Activated CD8-positive, alpha-beta memory T cell treated with anti-CD3 and anti-CD28 coated beads, Interleukin-2, amount 50 U/mL, for 1 hour (primary cell): ENCODE results near the gene CCDC6.

ENCODE experiments used
- DNase-seq: peaks from one replicate; pipeline ENCODE4 v3.0.0-alpha.2; 2020; ENCODE audit errors: extremely low read depth

CCDC6 gene

GRCh38 chr10:59851864-59852263, 54.5 kb downstream of the CCDC6 start:
- DNase-seq = no peak

DNA sequence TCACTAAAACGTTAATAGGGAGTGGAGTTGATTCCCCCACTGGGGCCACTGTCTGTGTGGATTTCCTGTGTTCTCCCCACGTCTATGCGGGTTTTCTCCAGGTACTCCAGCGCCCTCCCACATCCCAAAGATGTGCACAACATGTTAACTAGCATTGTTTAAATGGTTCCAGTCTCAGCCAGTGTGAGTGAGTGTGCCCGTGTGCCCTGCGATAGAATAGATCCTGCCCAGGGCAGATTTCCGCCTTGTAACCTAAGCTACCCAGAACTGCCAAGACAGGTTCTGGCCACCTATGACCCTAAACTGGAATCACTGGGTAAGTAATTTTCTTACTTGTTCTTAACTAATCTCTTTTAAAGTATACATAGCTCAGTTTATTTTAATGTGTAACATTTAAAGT, 58.5 kb downstream of the CCDC6 start:
- no peak for DNase-seq

DNA sequence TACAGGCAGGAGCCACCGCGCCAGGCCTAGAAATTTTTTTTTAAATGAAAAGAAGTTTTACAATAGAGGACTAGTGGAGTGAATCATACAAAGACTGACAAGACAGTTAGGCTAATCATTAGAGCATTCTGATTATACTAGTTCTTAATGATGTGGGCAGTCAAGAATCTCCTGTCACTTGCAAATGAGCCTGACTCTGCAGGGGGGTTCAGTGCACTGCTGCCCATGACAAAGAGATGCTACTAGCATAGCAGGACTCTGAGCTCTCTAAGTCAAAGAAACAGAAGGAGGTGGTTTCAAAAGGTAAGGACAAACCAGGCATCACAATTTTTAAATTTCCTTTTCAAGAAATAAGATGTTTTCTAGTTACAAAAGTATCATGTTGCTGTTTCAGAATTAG, 59.0 kb downstream of the CCDC6 start:
- no peak for DNase-seq

DNA sequence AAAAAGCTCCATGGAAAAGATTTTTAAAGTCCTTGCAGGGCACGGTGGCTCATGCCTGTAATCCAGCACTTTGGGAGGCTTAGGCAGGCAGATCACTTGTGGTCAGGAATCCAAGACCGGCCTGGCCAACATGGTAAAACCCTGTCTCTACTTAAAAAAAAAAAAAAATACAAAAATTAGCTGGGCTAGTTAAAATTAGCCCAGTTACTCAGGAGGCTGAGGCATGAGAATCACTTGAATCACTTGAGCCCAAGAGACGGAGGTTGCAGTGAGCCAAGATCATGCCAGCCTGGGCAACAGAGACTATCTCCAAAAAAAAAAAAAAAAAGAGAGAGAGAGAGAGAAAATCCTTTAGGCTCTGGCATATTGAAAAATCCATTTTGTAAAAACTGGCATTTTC, 61.9 kb downstream of the CCDC6 start:
- DNase-seq = no peak

DNA sequence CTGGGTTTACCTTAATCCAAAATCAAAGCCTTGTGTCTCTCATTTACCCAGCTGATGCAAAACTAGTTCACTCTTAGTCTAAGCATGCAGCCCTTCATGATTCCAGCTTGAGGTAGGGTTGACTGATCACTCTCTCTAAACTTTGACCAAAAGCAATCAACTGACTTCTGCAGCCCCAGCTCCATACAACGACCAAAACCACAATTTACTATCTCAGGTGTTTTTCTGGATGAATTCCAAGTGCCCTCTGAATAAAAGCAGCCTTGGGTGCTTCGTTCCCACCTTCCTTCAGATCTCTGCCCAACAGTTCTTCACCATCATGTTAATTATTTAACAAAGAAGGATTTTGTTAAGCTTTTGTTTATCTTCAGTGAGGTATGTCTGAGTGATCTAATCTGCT, 62.6 kb downstream of the CCDC6 start:
- no peak for DNase-seq

DNA sequence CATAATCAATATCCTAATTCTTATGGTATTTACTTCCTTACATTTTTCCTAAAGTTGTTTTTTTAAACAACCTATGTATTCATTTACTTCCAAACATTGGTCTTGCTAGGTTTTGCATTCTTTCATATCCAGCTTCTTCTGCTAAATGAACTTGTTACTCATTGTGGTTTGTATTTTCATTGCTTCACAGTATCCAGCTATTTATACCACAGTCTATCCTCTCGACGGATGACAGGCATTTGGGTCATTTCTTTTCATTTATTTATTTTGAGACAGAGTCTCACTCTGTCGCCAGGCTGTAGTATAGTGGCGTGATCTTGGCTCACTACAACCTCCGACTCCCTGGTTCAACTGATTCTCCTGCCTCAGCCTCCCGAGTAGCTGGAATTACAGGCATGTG, 66.8 kb downstream of the CCDC6 start:
- no peak for DNase-seq

- DNase-seq = no peak
Observed at GRCh38 chr10:59838085-59838789, 68.1 kb downstream of the CCDC6 start.

DNA sequence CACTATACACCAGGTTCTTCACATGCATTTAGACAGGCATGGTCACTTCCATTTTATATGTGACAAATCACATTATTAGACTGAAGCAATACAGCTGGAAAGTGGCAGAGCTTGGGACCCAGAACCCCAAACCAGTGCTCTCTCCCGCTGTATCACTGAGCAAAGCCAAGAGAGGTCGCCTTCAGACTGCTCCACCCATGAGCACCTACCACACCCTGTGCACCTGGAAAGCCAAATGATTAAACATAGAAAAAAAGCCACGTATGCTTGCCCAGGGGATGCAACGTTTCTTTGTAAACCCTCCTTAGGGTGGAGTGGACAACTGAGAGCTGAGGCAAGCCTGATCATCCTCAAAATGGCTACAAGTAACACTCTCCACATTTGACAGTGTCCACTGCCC, 72.5 kb downstream of the CCDC6 start:
- no peak for DNase-seq

GRCh38 chr10:59832506-59832905, 73.8 kb downstream of the CCDC6 start:
- DNase-seq = no peak

GRCh38 chr10:59831658-59832503, 74.5 kb downstream of the CCDC6 start:
- no peak for DNase-seq

DNA sequence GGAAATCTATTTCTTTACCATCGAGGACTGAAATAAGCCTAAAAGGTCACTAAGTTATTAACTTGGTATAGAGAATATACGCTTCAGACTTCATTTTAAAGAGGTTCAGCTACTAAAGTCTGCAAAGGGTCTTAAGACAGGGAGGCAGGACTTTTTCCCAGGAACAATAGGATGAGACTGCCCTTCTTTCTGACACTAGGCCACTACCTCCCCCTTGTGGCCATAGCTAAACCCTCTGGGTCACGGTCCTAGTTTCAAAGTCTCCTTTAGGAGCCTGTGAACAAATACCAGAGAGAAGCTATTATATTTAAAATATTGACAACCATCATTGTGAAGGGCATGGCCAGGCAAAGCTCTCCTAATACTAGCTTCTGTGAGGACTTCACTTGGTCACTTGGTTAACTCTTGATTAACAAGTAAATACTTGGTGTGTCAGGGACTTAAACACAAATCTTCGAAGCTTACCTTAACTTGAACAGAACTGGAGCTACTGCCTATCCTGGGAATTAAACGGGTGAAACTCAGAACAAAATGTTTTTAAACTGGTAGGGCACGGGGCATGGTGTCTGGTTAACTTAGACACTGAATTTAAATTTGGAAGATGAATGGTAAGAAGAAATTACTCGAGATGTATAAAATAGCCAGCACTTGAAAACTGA, 75.6 kb downstream of the CCDC6 start:
- DNase-seq = no peak

DNA sequence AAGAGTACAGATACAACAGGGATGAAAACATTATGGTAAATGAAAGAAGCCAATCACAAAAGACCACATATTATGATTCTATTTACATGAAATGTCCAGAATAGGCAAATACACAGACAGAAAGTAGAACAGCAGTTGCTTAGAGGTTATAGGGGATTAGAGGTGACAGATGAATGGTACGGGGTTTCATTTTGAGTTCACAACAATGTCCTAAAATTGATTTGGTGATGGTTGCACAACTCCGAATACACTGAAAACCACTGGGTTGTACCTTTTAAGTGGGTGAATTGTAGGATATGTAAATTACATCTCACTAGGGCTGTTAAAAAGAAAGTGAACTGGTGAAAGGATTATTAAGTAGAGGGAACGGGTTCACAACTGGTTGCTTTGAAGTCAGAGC, 76.8 kb downstream of the CCDC6 start:
- no peak for DNase-seq

DNA sequence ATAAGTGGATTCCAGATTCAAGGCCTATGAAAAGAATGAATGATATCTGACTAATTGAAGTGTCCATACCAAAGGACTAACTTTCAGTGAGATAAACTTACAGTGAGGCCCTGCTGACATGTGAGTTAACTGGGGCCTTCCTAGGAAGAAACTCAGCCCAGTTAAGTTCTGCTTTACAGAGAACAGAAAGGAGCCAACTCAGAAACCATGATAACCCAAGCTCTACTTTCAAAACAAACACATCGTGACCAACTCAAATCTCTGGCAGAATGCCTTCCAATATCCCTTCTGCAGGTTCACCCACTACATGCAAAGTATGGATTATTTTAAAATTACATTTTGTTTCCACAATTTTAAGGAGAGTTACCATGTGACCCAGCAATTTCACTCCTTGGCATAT, 77.3 kb downstream of the CCDC6 start:
- no peak for DNase-seq

DNA sequence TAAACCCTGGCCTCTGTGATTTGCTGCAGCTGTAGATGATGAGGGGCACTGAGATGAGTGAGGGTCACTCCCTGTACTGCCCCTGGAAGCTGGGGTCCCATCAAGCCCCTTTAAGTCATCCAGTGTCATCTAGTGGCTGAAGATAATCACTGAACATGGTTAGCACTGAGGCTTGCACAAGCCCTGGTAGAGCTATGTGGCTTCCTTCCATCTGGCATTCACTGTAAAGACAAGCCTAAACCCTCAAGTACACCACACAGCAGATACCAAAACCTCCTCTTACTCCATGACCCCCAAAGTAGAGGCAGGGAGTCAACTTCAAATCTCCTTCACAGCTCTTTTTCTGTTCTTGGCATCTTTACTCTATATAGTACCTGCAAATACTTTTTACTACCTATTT, 80.4 kb downstream of the CCDC6 start:
- DNase-seq = no peak

DNA sequence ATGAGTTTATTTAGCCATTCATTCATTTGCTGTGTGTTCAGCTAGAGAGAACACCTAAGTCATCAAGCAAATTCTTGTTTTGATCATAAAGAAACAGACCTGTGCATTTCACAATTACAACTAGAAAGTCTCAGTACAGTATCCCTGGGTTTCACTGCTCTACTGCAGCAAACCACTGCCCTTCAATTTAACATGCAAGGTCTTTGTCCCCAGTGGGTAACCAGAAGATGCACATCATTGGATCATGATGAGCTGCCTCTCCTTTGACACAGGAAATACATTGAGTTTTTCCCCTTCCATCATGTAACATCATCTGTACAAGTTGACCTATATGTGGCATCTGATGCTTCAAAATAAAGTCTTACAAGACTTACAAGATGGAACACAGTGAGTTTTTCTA, 82.6 kb downstream of the CCDC6 start:
- no peak for DNase-seq

DNA sequence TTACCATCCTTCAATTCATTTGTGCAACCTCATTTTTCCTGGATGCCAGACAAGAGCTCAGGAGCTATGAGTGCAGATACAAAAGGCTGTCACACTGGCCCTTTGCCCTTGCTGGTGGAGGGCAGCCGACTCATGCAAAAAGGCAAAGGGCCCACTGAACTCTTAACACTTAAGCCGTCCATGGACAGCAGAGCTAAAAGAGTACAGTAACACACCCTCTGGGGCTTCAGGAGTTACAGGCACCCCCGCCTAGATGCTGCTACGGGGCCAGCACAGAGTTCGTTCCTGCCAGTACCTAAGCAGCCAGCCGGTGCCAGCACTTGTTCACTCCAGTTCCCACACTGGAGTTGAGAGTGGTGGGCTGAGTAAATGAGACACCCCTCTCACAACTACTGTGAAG, 83.2 kb downstream of the CCDC6 start:
- no peak for DNase-seq

DNA sequence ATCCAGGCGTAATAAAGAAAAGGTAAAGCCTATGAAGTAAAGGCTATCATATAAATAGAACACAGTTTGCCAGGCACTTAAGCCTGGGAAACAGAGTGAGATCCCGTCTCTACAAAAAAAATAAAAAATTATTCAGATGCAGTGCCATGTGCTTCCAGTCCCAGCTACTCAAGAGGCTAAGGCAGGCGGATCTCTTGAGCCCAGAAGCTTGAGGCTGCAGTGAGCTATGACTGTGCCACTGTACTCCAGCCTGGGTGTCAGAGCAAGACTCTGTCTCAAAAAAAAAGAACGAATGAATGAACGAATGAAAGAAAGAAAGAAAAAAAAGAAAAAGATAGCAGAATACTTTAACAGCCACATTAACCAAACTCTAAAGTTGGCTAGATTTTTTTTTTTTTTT, 85.9 kb downstream of the CCDC6 start:
- DNase-seq = no peak

- DNase-seq = no peak
Observed at GRCh38 chr10:59819683-59820082, 86.7 kb downstream of the CCDC6 start.

DNA sequence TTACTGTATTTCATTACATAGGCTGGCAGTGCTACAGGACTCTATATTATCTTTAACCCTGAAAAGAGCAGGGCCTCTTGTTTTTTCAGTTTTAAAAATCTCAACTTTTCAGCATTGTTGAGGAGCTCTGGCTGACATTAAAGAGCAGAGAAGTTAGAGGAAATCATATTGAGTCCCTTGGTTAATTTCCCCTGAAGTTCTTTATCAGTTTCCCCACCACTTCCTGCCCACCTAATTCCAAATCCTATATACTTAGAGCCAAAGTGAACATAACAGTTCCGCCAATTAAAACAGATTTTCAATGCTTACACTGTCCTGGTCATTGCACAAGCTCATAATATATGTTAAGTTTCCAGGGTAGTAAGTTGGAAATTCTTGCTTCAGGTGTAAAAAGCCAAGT, 87.1 kb downstream of the CCDC6 start:
- DNase-seq = no peak

GRCh38 chr10:59817773-59818172, 88.6 kb downstream of the CCDC6 start:
- DNase-seq = no peak

GRCh38 chr10:59814878-59815277, 91.5 kb downstream of the CCDC6 start:
- no peak for DNase-seq

DNA sequence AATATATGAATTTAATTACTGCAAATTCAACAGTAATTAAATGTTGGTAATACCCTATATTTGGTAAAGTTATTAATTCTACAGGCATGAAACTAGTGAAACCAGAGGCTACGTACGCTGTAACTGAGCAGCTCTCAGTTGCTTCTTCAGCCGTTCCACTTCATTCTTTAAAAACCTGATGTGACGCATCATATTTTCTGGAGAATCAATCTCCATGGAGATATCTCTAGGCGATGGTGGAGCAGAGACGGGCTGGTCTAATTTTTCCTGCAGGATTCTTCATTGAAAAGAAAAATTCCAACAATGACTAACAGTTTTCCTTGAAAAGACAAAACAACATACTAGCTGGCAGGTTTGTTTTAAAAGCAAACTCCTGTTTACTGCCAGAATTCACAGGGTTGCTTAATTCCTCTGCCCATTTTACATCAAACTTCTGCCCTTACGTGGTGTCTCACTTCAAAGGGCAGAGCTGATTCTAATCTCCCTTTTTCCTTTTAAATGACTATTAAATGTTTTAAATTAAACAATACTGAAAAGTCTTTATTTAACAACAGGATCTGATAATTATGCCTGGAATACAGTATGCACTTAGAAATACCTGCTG, 93.7 kb downstream of the CCDC6 start:
- no peak for DNase-seq

DNA sequence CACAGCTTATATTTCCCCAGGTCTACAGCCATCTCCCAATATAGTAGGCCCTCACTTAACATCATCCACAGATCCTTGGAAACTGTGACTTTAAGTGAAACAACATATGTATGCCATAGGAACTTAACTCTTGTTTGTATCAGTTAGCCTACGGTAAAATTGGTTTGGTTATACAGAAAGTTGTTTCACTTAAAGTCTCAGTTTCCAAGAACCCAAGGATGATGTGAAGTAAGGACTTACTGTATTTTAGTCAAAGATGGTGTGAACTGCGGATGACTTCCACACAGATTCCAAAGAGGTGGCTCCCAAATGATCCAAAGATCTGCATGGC, 96.7 kb downstream of the CCDC6 start:
- DNase-seq = no peak
